Duodenal mucosa (tissue), 2 donors: ENCODE data around the gene TRIM40.

Source experiments
- H3K27ac ChIP-seq: one replicate; pipeline ENCODE4 v1.7.0; 2013; ENCODE audit warnings: low read depth, low read length
- H3K27me3 ChIP-seq, 2 donors: one replicate each; pipeline ENCODE4 v1.7.0; 2013; ENCODE audit warnings: low read length in 2 of 2, control low read depth in 1 of 2; ENCODE audit not compliant: insufficient read depth in 2 of 2, control insufficient read depth in 1 of 2
- H3K36me3 ChIP-seq, 2 donors: one replicate each; pipeline ENCODE4 v1.7.0; 2013; ENCODE audit warnings: low read length in 2 of 2, control low read depth in 1 of 2; ENCODE audit not compliant: insufficient read depth in 2 of 2, control insufficient read depth in 1 of 2
- H3K4me1 ChIP-seq, 2 donors: one replicate each; pipeline ENCODE4 v1.7.0; 2013; ENCODE audit warnings: low read length in 2 of 2, control low read depth in 1 of 2; ENCODE audit not compliant: insufficient read depth in 2 of 2, control insufficient read depth in 1 of 2
- H3K4me3 ChIP-seq, 2 donors: one replicate each; pipeline ENCODE4 v1.7.0; 2013; ENCODE audit warnings: low read length in 2 of 2, low read depth in 1 of 2
- H3K9ac ChIP-seq, 2 donors: one replicate each; pipeline ENCODE4 v1.7.0; 2013; ENCODE audit warnings: low read length in 2 of 2, low read depth in 1 of 2
- H3K9me3 ChIP-seq, 2 donors: one replicate each; pipeline ENCODE4 v1.7.0; 2013; ENCODE audit warnings: low read length in 2 of 2, control low read depth in 1 of 2; ENCODE audit not compliant: control insufficient read depth in 1 of 2

Gene TRIM40

GRCh38 chr6:30194797-30195690 is 59.1 kb downstream of the TRIM40 start:
- peaks cover 35 to 76% of the 10 kb centered on the region in 2 donors for H3K36me3 ChIP-seq
- H3K9me3 ChIP-seq, result no peaks in the 10 kb centered on the region
- H3K27ac ChIP-seq, result no peak overlapping the region
- no peak overlapping the region for H3K4me3 ChIP-seq
- no peaks in the 10 kb centered on the region for H3K27me3 ChIP-seq
- H3K4me1 ChIP-seq, result no peaks in the 10 kb centered on the region
- H3K9ac ChIP-seq, result no peak overlapping the region

- H3K36me3 ChIP-seq, result peaks cover 36 to 76% of the 10 kb centered on the region in 2 donors
- H3K27me3 ChIP-seq, result no peaks in the 10 kb centered on the region
- H3K9ac ChIP-seq, result no peak overlapping the region
- H3K4me3 ChIP-seq, result no peak overlapping the region
- H3K27ac ChIP-seq, result no peak overlapping the region
- H3K4me1 ChIP-seq, result peaks cover 7 to 8% of the 10 kb centered on the region in 2 donors
- no peaks in the 10 kb centered on the region for H3K9me3 ChIP-seq
Measured at GRCh38 chr6:30195951-30196350, 60.0 kb downstream of the TRIM40 start.

GRCh38 chr6:30196376-30196775 is 60.4 kb downstream of the TRIM40 start:
- H3K9me3 ChIP-seq, result no peaks in the 10 kb centered on the region
- H3K36me3 ChIP-seq, result peaks cover 32 to 72% of the 10 kb centered on the region in 2 donors
- no peak overlapping the region for H3K9ac ChIP-seq
- H3K4me1 ChIP-seq, result peaks cover 12% of the 10 kb centered on the region in 2 donors
- H3K27ac ChIP-seq, result no peak overlapping the region
- H3K27me3 ChIP-seq, result no peaks in the 10 kb centered on the region
- no peak overlapping the region for H3K4me3 ChIP-seq
